HG03108 (cell line): Measurements from ENCODE around the gene CEACAM21.
A peak's percentile ranks its signal among the peaks of the same experiment; 100 is the strongest.

Experiments used
- ATAC-seq: cut with Tn5 transposase; IDR thresholded peaks from one replicate; pipeline ENCODE4 v1.9.1; 2021; ENCODE audit warnings: moderate library complexity; ENCODE audit not compliant: unreplicated experiment

The CEACAM21 gene

DNA sequence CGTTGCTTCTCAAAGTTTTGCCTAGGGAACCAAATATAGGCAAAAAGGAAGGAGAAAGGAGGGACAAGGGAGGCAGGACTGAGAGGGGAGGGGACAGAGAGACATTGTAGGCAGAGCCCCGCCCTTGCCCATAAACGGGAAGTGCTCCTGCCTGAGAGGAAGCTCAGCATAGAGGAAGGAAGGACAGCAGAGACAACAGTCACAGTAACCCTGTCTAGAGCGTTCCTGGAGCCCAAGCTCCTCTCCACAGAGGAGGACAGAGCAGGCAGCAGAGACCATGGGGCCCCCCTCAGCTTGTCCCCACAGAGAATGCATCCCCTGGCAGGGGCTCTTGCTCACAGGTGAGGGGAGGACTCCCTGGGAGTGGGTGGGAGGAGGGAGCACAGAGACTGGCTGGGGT lies at the start of gene CEACAM21:
Gene CEACAM21 (plus strand): TSS at position 169 of the 400 bp plus-strand sequence. CDS start 109 bp downstream, at position 278.
- ATAC-seq: peak; percentile 56

DNA sequence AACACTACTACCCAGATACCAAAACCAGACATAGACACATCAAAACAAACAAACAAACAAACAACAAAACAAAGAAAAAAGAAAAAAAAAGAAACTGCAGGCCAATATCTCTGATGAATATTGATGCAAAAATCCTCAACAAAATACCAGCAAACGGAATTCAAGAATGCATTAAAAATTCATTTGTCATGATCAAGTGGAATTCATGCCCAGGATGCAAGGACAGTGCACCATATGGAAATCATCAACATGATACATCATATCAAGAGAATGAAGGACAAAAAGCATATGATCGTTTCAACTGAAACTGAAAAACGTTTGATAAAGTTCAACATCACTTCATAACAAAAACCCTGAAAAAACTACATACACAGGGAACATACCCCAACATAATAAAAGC lies 48.9 kb upstream of the CEACAM21 start:
- ATAC-seq: no peak

DNA sequence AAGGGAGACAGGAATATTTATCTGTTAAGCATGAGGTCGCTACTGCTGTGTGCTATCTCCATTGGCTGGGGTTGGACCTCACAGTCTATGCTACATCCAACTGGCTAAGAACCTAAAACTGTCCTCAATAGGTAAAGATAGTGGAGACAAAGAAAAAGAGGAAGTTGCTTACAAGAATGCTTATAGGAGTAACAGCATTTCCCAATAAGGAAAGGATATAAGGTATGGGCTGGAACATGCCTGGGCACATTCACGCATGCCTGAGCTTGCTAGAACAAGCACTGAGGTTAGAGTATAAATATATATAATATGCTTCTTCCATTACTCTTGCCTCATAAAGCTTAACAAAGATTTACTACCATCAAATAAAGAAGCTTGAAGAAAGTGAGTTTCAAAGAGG lies 47.9 kb upstream of the CEACAM21 start:
- ATAC-seq: no peak

DNA sequence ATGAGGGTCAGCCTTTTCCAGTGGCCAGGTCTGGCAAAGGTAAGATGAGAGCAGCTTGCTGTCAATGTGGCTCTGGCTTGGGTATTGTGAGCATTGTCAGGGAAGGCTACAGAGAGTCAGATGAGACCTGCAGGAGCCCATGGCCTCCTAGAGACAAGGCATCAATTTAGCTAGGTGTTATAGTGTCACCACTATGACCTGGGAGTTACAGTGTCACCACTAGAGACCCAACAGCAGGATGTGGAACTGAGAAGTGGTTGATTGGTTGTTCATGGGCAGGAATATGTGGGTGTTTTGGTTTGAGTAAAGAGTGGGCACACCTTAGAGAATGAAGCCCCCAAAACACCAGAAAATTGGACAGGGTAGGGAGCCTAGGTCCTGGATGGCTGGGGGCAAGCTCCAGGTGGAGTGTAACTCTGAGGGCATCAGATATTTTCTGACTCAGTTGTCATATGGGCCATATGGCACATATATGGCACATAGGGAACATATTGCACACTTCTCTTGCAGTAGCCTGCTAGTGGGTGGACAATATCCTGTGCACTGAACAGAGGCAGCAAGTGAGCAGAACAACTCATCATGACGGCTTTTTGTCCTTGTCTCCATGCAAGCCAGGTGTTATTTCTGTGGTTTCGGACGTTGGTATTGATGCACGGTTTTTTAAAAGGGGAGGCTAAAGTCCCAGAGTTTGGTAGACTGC lies 46.3 kb upstream of the CEACAM21 start:
- ATAC-seq: no peak

DNA sequence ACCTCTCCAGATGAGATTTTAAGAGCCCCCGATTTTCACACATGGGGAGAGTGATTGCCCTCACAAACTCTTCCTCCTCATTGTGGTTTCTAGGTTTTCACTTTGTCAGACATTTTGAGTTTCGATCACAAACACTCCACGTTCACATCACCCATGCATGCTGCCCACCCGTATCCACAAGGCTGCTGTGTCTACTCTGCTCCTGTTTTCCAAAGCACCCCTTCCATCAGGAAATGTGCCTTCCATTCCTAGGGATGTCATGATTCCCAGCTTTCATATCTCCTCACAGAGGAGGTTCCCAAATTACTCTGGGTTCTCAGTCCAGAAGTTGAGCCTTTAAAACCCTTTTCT lies 45.8 kb upstream of the CEACAM21 start:
- ATAC-seq: no peak

DNA sequence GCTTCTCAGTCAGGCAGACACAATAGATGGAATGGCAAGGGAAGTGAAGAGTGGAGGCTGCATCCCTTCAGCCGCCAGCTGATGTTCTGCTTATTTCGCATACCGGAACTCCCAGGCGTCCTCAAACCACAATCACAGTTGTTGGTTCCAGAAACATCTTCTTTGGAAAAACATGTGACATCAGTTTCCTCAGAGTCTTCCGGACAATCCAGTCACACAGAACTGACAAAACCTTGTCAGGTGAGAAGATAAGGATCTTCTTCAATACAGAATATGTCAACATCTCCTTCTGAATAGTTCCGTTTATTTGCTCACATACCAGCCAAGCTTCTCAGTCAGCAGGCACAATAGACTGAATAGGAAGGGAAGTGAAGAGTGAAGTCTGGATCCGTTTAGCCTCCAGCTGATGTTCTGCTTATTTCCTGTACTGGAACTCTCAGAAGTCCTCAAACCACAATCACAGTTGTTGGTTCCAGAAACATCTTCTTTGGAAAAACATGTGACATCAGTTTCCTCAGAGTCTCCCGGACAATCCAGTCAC lies 45.1 kb upstream of the CEACAM21 start:
- no peak for ATAC-seq

DNA sequence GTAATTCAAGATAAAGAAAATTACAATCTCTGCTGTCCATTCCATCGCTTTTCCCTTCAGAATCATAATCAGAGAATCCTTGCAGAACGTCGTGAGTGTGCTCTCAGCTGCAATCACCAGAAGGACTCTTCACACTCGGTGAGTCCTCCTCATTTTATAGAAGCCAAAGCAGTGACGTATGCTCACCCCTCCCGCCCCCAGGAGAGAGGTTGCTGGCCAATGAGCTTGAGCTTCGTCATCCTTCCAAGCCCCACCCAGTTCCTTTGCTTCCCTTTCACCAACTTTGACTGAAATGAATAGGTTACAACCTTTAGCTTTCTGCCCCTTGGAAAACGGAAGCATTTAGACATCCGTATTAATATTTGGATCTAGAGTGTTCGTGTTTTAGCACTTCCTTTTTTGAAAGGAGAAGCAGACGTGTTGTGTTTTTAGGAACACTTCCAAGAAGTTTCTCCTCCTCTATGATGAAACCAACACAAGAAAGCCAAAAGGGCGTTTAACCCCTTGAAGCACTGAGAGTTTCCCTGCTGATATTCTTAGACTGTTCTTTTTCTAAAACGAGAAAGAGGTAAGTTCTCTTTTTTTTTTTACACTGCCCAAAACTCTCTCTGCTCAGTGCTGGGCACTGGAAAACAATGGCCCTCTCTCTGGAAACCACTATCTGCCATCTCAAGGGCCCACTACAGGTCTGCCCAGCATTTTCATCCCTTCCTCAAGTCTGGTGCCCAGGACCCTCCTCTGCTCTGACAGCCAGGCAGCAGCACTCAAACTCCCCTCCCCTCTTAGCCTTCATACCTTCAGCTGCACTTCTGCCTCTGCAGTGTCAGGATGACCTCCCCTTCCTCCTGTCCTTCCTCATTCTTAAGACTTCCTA lies 44.3 kb upstream of the CEACAM21 start:
- peak; percentile 38 for ATAC-seq

DNA sequence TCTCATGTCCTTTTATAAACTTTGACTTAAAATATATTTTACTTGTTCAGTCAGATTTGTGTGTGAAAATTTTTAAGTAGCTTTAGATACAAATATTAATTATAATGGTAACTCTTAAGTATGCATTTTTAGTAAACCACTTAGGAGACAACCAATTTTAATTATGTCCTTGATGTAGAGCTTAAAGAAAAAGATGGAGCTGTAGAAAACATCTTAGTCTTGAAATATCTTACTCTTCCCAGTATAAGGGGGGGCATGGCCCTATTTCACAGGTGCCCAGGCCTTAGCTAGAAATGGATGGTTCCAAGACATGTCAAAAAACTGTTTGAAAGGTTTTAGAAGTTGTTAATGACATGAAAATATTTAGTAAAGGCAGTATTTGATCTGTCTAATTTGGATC lies 43.4 kb upstream of the CEACAM21 start:
- ATAC-seq: no peak

DNA sequence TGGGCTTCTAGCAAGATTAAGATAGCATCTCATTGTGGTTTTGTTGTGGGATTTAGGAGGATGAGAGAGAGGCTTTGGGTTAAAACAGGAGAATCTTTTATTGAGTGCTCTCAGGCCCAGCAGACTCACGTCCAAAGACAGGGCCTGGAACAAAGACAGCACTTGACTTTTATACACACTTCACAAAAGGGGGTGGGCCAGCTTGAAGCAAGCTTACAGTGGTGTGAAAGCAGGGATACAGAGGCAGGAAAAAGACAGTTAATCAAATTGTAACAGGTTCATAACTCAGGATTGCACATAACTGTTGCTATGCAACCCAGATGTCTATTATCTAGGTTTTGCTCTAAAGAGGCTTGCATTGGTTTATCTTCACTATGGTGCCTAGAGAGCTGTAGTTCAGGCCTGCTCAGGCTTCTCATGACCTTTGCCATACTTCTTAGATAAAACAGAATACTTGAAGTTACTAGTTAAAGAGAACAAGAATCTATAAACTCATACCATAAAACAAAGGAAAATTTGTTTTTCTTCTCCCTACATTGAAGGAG lies 42.2 kb upstream of the CEACAM21 start:
- ATAC-seq: no peak

DNA sequence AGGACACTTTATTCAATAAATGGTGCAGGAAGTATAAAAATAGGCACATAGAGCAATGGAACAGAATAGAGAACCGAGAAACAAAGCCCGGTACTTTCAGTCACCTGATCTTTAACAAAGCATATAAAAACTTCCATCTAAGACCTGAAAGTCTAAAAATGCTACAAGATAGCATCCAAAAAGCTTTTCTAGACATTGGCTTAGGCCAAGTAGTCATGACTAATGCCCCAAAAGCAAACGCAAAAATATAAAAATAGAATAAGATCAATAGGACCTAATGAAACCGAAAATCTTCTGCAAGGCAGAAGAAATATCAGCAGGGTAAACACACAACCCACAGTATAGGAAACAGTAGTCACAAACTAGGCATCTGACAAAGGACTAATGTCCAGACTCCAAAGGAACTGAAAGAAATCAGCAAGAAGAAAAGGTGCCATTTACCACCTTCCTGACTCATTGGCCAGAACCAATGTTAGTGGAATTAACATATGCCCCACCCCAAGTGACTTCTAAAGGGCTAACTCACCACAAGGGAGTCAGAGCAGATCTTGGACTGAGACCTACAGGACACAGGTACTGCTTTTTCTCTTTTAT lies 40.8 kb upstream of the CEACAM21 start:
- peak; percentile 51 for ATAC-seq

DNA sequence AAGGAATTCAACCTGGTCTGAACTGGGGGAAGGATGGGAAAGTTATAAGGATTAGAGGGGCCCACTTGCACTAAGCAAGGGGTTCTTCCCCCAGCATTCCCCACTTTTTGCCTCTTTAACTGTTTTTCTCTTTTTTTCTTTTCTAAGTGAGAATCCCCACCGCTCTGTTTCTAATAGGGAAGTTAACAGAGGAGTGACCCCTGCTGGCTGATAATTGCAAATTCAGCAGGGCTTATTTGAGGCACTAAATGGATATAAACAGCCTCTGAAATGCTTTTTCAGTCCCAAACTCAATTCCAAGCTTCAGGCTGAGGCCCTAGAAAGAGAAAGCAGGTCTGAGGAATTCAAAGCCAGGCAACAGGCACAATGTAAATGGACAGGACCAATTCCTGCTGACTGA lies 38.2 kb upstream of the CEACAM21 start:
- ATAC-seq: no peak

DNA sequence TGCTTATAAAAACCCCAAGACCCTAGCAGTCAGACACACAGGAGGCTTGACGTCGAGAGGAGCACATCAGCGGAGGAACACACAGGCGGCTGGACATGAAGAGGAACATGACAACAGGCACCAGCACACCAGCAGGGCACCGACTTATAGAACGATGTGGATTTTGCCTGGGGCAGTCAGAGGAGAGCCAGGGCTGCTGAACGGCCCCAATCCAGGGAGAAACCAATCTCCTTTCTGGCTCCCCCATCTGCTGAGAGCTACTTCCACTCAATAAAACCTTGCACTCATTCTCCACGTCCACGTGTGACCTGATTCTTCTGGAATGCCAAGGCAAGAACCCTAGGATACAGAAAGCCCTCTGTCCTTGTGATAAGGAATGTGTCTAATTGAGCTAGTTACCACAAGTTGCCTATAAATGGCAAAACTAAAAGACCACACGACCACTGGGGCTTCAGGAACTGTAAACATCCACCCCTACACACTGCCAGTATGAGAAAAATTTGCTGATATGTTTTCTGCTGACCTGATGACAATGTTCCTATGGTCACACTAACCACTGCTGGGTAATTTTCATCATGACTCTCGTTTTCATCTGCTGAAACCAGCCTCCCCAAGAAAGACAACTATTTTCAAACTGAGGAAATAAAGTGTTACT lies 35.8 kb upstream of the CEACAM21 start:
- no peak for ATAC-seq

DNA sequence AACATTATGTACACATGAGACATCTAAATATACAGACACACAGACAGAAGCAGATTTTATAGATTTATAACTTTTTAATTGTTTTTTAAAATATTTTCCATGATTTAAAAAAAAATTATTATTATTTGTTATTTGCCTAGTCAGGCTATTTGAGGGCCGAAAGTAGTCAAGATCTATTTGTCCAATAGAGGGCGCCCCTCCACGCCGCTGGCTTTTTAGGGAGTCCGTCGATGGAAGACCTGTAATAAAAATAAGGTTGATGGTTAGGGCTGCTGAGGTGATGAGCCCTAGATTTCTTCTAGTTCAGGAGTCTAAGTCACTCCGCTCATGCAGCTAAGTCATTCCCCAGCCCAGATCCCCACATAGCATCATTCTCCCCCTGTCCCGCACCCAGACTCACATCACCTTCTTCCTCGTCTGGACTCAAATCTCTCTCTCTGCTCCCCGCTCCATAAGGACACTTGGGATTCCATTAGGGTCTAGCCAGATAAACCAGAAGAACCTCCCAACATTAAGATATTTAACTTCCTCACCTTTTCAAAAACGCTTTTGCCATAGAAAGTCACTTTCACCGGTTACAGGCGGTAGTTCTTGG lies 33.9 kb upstream of the CEACAM21 start:
- ATAC-seq: no peak

DNA sequence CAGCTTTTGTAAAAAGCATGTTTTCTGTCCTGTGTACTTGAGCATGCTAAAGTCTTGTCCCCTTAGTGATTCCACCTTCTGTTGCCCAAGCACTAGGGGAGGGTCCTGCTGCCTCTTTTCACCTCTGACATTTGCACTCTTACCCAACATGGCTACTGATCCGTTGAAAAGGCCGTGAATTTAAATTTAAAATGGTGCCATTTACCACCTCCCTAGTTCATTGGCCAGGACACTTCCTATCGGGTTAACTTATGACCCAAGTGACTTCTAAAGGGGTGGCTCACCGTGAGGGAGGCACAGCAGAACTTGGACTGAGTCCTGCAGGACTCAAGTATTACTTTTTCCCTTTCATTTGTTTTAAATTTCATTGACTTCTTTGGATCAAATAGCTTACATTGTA lies 33.3 kb upstream of the CEACAM21 start:
- ATAC-seq: no peak

DNA sequence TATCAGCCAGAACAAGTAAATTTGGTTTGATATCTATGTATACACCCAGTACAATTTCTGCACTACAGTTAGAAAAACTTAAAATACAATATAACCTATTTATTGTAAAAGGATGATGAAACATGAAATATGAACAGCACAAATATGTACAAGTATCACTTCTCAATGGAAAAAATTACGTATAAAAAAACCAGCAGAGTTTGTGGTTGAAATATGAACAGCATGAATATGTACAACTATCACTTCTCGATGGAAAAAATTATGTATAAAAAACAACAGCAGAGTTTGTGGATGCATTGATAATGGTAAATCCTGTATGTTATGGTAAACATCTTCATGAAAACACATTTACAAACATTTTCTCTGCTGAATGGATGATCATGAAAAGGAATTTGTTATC lies 32.4 kb upstream of the CEACAM21 start:
- ATAC-seq: no peak

DNA sequence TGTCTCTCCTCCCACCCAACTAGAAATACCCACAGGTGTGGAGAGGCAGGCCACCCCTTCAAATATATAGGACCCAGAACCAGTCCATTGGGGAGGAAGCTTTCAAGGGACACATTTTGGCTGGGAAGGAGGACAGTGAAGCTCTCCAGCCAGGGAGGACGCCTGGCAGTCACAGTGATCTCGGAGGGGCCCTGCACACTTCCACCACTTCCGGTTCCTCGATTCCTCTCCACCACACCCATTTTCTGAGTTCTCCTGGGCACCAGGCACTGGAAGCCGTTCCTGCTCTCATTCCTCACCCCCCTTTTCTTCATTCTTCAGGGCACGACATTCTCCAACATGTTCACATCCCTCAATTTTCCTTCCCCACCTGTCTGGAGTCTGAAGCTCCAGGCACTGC lies 30.4 kb upstream of the CEACAM21 start:
- no peak for ATAC-seq

DNA sequence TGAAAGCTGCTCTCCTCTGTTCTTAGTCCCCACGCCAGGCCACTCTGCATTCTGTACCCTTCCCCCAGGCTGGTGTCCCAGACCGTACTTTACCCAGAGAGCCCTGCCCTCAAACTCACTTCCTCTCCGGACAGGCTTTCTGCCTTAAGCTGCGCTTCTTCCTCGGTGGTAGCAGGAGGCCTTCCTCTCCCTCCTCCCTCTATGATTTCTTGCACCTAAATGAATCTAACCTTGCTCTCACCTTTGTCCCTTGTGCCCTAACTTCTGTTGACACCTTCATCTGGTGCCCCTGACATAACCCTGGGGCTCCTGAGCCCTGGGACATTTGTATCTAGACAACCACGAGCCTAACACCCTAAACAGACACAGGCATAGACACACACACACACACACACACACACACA lies 29.6 kb upstream of the CEACAM21 start:
- ATAC-seq: no peak

DNA sequence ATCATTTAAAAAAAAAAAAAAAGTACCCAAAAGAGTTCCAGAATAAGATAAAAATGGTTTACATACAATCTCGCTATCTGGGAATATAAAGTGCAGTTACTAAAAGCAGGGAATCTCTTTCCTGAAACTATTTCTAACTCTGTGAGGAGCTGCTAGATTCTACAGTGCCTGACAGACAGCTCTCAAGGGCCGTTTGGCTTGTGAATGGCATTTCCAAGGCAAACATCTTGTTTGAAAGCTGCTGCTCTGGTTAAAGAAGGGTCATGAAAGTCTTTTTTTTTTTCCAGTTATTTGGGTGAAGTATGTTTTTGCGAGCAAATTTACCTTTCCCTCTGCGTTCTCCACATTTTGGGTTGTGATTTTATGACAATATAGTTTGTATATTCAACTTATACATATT lies 29.0 kb upstream of the CEACAM21 start:
- no peak for ATAC-seq

DNA sequence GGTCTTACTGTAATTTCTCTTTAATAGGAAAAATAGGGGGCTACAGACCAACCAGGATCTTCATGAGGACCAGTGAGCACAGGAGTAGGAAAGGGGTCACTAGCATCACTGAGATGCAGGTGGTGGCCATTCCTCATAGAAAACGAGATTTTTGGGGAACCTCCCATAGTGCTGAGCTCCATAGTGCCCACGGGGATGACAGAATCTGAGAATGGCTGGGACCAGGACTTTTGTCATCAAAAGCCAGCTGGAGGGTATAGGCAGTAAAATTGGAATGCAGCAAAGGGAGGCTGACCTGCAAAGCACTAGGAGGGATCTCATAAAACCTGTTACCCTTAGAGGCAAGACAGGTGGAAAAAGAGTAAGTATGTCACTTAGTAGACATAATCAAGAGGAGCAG lies 28.4 kb upstream of the CEACAM21 start:
- ATAC-seq: no peak

DNA sequence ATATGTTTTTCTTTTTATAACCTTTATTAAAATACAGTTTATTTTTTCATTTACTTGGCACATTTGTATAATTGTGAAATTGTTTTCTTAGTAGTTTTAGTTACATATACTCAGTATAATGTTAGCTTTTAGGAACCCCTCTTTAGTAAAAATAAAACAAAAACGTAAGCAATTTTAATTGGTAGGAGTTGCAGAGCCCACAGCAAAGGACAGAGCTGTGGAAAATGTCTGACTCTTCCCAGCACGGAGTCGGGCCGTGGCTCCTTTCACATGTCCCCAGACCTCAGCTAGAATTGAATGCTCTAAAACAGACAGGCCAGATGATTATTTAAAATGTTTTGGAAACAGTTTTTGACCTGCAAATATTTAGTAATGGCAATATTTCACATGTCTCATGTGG lies 27.9 kb upstream of the CEACAM21 start:
- ATAC-seq: no peak
